GM18517 (cell line): ENCODE measurements around the gene TEX53.

Source experiments
- ATAC-seq: cut with Tn5 transposase; IDR thresholded peaks from one replicate; pipeline ENCODE4 v1.9.1; 2021; ENCODE audit warnings: mild to moderate bottlenecking, moderate library complexity; ENCODE audit not compliant: unreplicated experiment

TEX53 gene

GRCh38 chr9:114641967-114642366 lies 15.6 kb downstream of the TEX53 start:
- ATAC-seq: no peak

DNA sequence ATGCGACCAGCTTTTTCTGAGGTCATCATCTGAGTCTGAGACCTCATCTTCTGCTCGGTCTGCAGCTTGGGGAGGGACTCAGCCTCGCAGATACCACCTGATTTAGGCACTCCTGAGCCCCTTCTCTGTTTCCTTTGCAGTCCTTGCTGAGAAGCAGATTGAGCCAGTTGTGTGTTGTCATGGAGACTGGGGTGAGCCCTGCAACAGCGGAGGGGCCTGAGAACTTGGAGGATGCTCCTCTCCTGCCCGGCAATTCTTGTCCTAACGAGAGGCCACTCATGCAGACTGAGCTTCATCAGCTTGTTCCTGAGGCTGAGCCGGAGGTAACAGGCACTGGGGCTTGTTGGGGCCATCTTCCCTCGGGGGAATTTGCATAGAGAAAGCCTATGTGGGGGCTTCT lies 19.2 kb downstream of the TEX53 start:
- no peak for ATAC-seq

- no peak for ATAC-seq
Observed at GRCh38 chr9:114634387-114634786, 23.2 kb downstream of the TEX53 start.

GRCh38 chr9:114633438-114634089 lies 24.0 kb downstream of the TEX53 start:
- ATAC-seq: no peak

DNA sequence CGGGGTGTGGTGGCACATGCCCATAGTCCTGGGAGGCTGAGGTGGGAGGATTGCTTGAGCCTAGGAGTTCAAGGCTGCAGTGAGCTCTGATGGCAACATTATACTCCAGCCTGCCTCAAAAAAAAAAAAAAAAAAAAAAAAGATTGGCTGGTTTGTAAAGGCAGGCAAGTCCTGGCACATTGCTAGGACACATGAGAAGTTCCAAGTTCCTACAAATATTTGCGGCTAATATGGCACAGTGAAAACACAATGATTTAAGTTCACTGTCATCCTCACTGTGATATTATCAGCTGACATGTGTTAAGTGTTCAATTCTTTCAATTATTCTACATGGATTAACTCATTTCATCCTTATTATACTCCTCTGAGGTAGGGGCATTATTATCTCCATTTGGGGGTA lies 26.4 kb downstream of the TEX53 start:
- no peak for ATAC-seq

DNA sequence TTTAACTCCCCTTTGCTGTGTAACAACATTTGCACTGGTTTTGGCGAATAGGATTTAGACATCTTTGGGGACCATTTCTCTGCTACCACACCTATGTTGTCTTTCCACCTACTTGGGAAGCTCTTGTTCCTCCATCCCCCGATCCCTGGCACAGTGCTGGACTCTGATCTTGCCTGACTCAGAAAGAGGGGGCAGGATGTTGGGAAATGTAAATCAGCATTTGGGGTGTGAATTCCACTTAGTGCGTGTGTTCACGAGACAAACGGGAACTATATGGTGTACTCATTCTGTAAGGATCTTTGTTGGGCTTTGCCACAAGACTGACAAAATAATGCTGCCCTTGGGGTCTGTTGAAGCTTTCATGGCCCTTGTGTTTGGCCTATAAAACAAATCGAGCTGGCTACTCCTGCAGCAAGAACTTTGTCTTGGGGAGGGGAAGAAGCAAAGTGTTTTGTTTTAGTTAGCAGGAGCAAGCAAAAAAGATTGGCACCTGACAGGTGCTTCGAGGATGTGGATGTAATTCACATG lies 28.0 kb downstream of the TEX53 start:
- no peak for ATAC-seq

- no peak for ATAC-seq
Observed at GRCh38 chr9:114627553-114627952, 30.1 kb downstream of the TEX53 start.

DNA sequence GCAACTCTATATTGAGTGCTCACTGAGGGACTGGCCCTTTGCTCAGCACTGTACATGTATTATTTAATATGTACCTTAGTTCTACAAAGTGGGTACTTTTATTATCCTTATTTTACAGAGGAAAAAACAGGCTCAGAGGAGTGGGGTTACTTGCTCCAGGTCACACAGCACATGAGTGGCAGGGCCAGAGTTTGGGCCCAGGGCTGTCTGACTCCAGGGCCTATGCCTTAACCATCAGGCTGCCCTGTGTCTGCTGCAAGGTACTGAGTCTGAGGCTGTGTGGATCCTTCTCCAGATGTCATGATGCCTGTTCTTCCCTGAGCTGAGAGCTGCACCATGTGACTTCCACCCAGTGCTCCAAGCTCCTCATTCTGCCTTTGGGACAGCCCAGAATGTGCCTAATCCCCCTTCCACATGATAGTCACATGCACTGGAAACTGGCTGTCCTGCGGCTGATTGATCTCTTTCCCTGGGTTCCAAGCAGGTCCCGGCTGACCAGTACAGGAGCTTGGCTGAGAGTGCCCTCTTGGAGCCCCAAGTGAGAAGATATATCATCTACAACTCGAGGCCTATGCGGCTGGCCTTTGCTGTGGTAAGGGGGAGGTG lies 31.1 kb downstream of the TEX53 start:
- ATAC-seq: no peak

GRCh38 chr9:114624677-114625076 lies 32.9 kb downstream of the TEX53 start:
- ATAC-seq: no peak

GRCh38 chr9:114621975-114622609 lies 35.5 kb downstream of the TEX53 start:
- ATAC-seq: no peak

DNA sequence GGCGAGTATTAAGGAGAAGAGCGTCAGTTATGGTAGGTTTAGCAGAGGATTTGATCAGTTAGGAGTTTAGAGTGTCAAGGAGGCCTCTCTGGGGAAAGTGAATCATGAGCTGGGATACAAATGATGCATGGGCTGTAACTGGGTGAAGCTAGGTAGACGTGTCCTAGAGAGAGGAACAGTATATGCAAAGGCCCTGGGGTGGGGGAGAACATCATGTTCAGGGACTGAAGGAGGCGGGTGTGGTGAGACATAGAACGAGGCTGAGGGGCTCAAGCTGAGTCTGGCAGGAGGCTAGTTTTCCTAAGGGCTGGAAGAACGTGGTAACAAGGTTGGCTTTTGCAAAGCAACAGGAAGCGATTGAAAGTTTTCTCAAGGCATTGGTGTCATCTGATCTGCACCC lies 36.0 kb downstream of the TEX53 start:
- no peak for ATAC-seq

- peak; percentile 51 for ATAC-seq
Observed at GRCh38 chr9:114619191-114619761, 38.3 kb downstream of the TEX53 start.

GRCh38 chr9:114616684-114617520 lies 40.7 kb downstream of the TEX53 start:
- ATAC-seq: peak; percentile 67

DNA sequence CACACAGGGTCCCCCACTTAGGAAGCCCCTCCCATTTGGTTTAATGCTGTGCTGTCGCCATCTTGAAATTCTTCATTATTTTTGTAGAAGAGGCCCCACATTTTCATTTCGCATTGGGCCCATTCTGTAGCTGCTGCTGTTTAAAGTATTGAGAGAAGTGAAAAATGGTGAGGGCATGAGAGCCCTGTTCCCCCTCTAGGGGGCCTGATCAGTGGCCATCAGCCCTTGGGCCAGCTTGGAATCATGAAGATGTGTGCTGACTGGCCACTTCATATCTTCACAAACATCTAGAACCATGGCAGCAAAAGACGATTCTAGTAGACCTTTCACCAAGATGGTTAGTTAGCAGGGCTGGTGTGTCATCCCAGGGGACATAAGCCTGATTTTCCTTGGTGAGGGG lies 43.2 kb downstream of the TEX53 start:
- ATAC-seq: no peak

GRCh38 chr9:114613919-114614318 lies 43.7 kb downstream of the TEX53 start:
- ATAC-seq: no peak

DNA sequence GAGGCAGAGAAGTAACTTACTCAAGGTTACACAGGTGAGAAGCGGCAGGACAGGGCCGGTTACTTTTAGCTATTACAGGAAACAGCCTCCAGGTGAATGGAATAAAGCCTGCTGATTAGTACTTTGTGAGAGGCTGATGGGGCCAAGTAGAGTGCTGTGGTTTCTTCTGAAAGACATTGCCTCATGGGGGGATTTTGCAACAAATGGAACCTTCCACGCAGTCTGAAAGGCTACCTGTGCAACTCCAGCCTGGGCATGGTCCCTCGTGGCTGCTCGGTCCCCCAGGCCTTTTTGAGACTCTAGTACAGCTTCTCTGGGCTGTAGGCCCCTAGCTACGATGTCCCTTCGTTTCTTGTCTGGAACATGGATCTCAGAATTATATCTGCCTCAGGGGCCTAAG lies 44.5 kb downstream of the TEX53 start:
- ATAC-seq: no peak

- no peak for ATAC-seq
Observed at GRCh38 chr9:114612272-114612923, 45.2 kb downstream of the TEX53 start.

GRCh38 chr9:114611516-114612271 lies 45.9 kb downstream of the TEX53 start:
- ATAC-seq: peak; percentile 44

GRCh38 chr9:114608525-114608796 lies 49.1 kb downstream of the TEX53 start:
- ATAC-seq: no peak
